Endothelial cell of umbilical vein (primary cell): Measurements from ENCODE around the gene B4GALNT4. TPM values are rescaled to one million over a fixed set of nuclear protein-coding genes. Genes with fewer than 3 reads are reported as not detected.

Source experiments
- BruUV-seq: library from RNA; stranded (reverse); fragments of 400-500 nt; replicated peaks from 2 replicates; lab custom pipeline; 2021; lab: Mats Ljungman, UMichigan
- CTCF ChIA-PET: fragments of 300-600, 350-600 bp; sonication (Branson Sonifier 250); formaldehyde crosslinking; loops from one replicate; lab custom pipeline; 2021; ENCODE audit warnings: antibody characterized with exemption, inconsistent platforms; lab: Charles Lee
- POLR2A ChIA-PET: fragments of 300-600, 350-600 bp; sonication (Branson Sonifier 250); formaldehyde crosslinking; loops from one replicate; lab custom pipeline; 2021; ENCODE audit warnings: antibody characterized with exemption, inconsistent platforms; lab: Charles Lee
- DNase-seq: peaks from one replicate; pipeline ENCODE4 v3.0.0-alpha.2; 2011; ENCODE audit warnings: low read depth, low spot score
- FAIRE-seq: peaks from 2 replicates; lab custom pipeline; 2011; peaks lifted over from hg19 to GRCh38; lab: Jason Lieb, UNC
- H2AFZ ChIP-seq: 2 replicates; pipeline ENCODE4 v1.6.0; 2012; ENCODE audit warnings: low read depth, low read length, control low read depth, inconsistent platforms
- H3K27ac ChIP-seq: 2 replicates; pipeline ENCODE4 v1.5.1; 2011; ENCODE audit warnings: low read depth, mild to moderate bottlenecking, control low read depth, low read length, moderate library complexity; ENCODE audit not compliant: insufficient read depth
- H3K27me3 ChIP-seq, 2 experiments: 2 replicates each; pipeline versions ENCODE4 v1.6.0 to v1.6.1; 2011; ENCODE audit warnings: low read length in 2 of 2, mixed read lengths in 1 of 2; ENCODE audit not compliant: control insufficient read depth in 2 of 2, insufficient read depth in 2 of 2
- H3K36me3 ChIP-seq, 2 experiments: 2 replicates in 1 of 2; 3 replicates in 1 of 2; pipeline ENCODE4 v1.5.1; 2011; ENCODE audit warnings: low read length in 2 of 2, mild to moderate bottlenecking in 1 of 2, moderate library complexity in 1 of 2; ENCODE audit not compliant: control insufficient read depth in 2 of 2, insufficient read depth in 2 of 2; ENCODE audit errors: extremely low read depth in 1 of 2
- H3K4me1 ChIP-seq: 3 replicates; pipeline ENCODE4 v1.5.1; 2011; ENCODE audit warnings: mild to moderate bottlenecking, low read length; ENCODE audit not compliant: control insufficient read depth, insufficient read depth; ENCODE audit errors: extremely low read depth
- H3K4me2 ChIP-seq: 2 replicates; pipeline ENCODE4 v1.6.1; 2011; ENCODE audit warnings: low read length, control low read depth, mixed read lengths; ENCODE audit not compliant: insufficient read depth
- H3K4me3 ChIP-seq, 3 experiments: fragments of 200-600 bp in 1 of 3; sonication (generic), shearing (Covaris generic) in 1 of 3; replicated peaks in 1 of 3; 2 replicates each; pipeline ENCODE4 v1.5.1; 2011 to 2016; ENCODE audit warnings: control low read depth in 3 of 3, low read length in 3 of 3, mild to moderate bottlenecking in 2 of 3, inconsistent platforms in 1 of 3, low read depth in 1 of 3, moderate library complexity in 1 of 3; ENCODE audit not compliant: insufficient read depth in 1 of 3
- H3K79me2 ChIP-seq: 2 replicates; pipeline ENCODE4 v1.6.0; 2012; ENCODE audit warnings: low read length, inconsistent platforms; ENCODE audit not compliant: control insufficient read depth, insufficient read depth
- H3K9ac ChIP-seq: replicated peaks from 2 replicates; pipeline ENCODE3; 2011; ENCODE audit warnings: low read length, control low read depth; ENCODE audit not compliant: insufficient read depth; ENCODE audit errors: extremely low read depth
- H3K9me1 ChIP-seq: replicated peaks from 3 replicates; pipeline ENCODE4 v1.6.0; 2011; ENCODE audit warnings: mild to moderate bottlenecking, low read length; ENCODE audit not compliant: control insufficient read depth, insufficient read depth; ENCODE audit errors: extremely low read depth
- H3K9me3 ChIP-seq: replicated peaks from 2 replicates; pipeline ENCODE4 v1.5.1; 2012; ENCODE audit warnings: low read length, inconsistent platforms; ENCODE audit not compliant: control insufficient read depth, insufficient read depth
- H4K20me1 ChIP-seq: replicated peaks from 2 replicates; pipeline ENCODE3; 2011; ENCODE audit warnings: mild to moderate bottlenecking, low read length; ENCODE audit not compliant: control insufficient read depth, insufficient read depth; ENCODE audit errors: extremely low read depth
- CTCF ChIP-seq, 2 donors: IDR thresholded peaks; 1 replicate in 1 of 2; 2 replicates in 1 of 2; pipeline ENCODE4 v1.5.1; 2011; ENCODE audit warnings: low read length in 2 of 2, mild to moderate bottlenecking in 2 of 2, moderate library complexity in 2 of 2, control low read depth in 1 of 2, inconsistent platforms in 1 of 2, low read depth in 1 of 2; ENCODE audit not compliant: insufficient read depth in 1 of 2; ENCODE audit errors: extremely low read depth in 1 of 2
- EZH2 ChIP-seq: IDR thresholded peaks from 2 replicates; pipeline ENCODE4 v1.6.1; 2012; ENCODE audit warnings: borderline replicate concordance, low read depth, mild to moderate bottlenecking, moderate library complexity, low read length, inconsistent platforms; ENCODE audit not compliant: severe bottlenecking
- FOS ChIP-seq: IDR thresholded peaks from 2 replicates; pipeline ENCODE4 v1.6.1; 2011; ENCODE audit warnings: mild to moderate bottlenecking, low read length, moderate library complexity, borderline replicate concordance; ENCODE audit not compliant: insufficient read depth
- GATA2 ChIP-seq: IDR thresholded peaks from 2 replicates; pipeline ENCODE4 v1.7.0; 2011; ENCODE audit warnings: low read depth, mild to moderate bottlenecking, moderate library complexity, mixed read lengths, low read length; ENCODE audit not compliant: insufficient read length, insufficient read depth
- JUN ChIP-seq: IDR thresholded peaks from 2 replicates; pipeline ENCODE4 v1.6.1; 2011; ENCODE audit warnings: borderline replicate concordance, low read depth; ENCODE audit not compliant: insufficient read length, insufficient read depth
- MAX ChIP-seq: IDR thresholded peaks from 2 replicates; pipeline ENCODE4 v1.6.1; 2011; ENCODE audit not compliant: insufficient read depth, insufficient read length
- MYC ChIP-seq: IDR thresholded peaks from one replicate; pipeline ENCODE4 v1.6.1; 2011; ENCODE audit warnings: mild to moderate bottlenecking, low read depth, low read length
- POLR2A ChIP-seq: IDR thresholded peaks from 2 replicates; pipeline ENCODE4 v1.6.1; 2012; ENCODE audit warnings: low read depth, mild to moderate bottlenecking, control low read depth, low read length
- POLR2AphosphoS5 ChIP-seq: IDR thresholded peaks from 2 replicates; pipeline ENCODE4 v1.6.1; 2012; ENCODE audit warnings: low read depth, mild to moderate bottlenecking, control low read depth, low read length, moderate library complexity; ENCODE audit not compliant: insufficient read depth
- dilution Hi-C: fragments of 300-500 bp; cut with MboI; formaldehyde crosslinking; loops from one replicate; pipeline ENCODE4 v1.15.0; 2019; ENCODE audit warnings: low sequenced_read_pairs; ENCODE audit not compliant: extremely low pct_ligation_motif_present
- intact Hi-C: fragments of 100-400 bp; cut with micrococcal nuclease; formaldehyde crosslinking; loops from one replicate; pipeline ENCODE4 v1.10.0; 2022
- polyA plus RNA-seq, 4 experiments: library from polyadenylated mRNA; depleted of rRNA in 3 of 4; stranded (reverse) in 3 of 4; unstranded in 1 of 4; fragments of >200 nt; gene quantifications; 2 replicates each; pipeline versions ENCODE4 v1.2.1 to v1.2.3, GENCODE V29; 2011 to 2012; ENCODE audit warnings: missing spikeins in 1 of 4
- total RNA-seq: library from RNA; stranded (reverse); gene quantifications from 2 replicates; pipeline ENCODE4 v1.2.3, GENCODE V29; 2021

B4GALNT4 gene
- total and polyA plus RNA-seq, 2 donors (not counting 3 experiments of a cell fraction or from before 2014, with no cell fraction given) = 9.2 to 9.6 TPM

GRCh38 chr11:399731-400211 is 30.5 kb downstream of the B4GALNT4 start:
- no peak overlapping the region for H3K9ac ChIP-seq
- intact Hi-C loops = no loop called here
- DNase-seq (no peak), FAIRE-seq (no peak)
- H4K20me1 ChIP-seq = no peaks in the 10 kb centered on the region
- H3K4me1 ChIP-seq = peaks cover 2% of the 10 kb centered on the region
- H2AFZ ChIP-seq = no peak overlapping the region
- H3K79me2 ChIP-seq = no peaks in the 10 kb centered on the region
- BruUV-seq = no TSS peak
- no peak overlapping the region for H3K4me3 ChIP-seq
- ChIA-PET POLR2A (no interaction called here), CTCF (interaction anchor here (0.9 to 1.1 kb wide), 2 partner anchors 49 to 95 kb away, joined by 3 to 4 read pairs; no protein-coding TSS in a partner anchor)
- no peak overlapping the region for H3K27ac ChIP-seq
- TF ChIP-seq MAX (no peak), EZH2 (no peak), MYC (no peak), JUN (no peak), GATA2 (no peak), FOS (no peak), CTCF (IDR thresholded peaks at IDR 0.05; ENCODE audit: extremely low read depth in 1 of 2, insufficient read depth in 1 of 2, low read depth in 1 of 2, low read length in 2 of 2) (no peak), POLR2A (no peak), POLR2AphosphoS5 (no peak)
- H3K36me3 ChIP-seq = no peaks in the 10 kb centered on the region
- peaks cover 0 to 3% of the 10 kb centered on the region in 2 experiments for H3K27me3 ChIP-seq
- no peak overlapping the region for H3K4me2 ChIP-seq
- H3K9me3 ChIP-seq = no peaks in the 10 kb centered on the region
- H3K9me1 ChIP-seq = no peaks in the 10 kb centered on the region
- dilution Hi-C loops = no loop called here
